Neural cell (in vitro differentiated cells): Measurements from ENCODE around the gene SLC35C1. TPM values are rescaled to one million over a fixed set of nuclear protein-coding genes. Genes with fewer than 3 reads are reported as not detected.

Source experiments
- H2AFZ ChIP-seq: fragments of 200-600, 300-800 bp; sonication (generic), shearing (Covaris generic); 2 replicates; pipeline ENCODE4 v1.6.0; 2014; ENCODE audit warnings: low read depth, mild to moderate bottlenecking, antibody characterized with exemption, low read length, moderate library complexity
- H3F3A ChIP-seq: fragments of 200-600 bp; shearing (Covaris generic); 2 replicates; pipeline ENCODE4 v1.6.1; 2016; ENCODE audit warnings: mild to moderate bottlenecking, moderate library complexity, mixed read lengths, antibody characterized with exemption, low read length; ENCODE audit not compliant: insufficient read depth, poor library complexity, severe bottlenecking
- H3K27ac ChIP-seq: fragments of 200-600, 300-800 bp; sonication (generic), shearing (Covaris generic); 2 replicates; pipeline ENCODE4 v1.5.1; 2014; ENCODE audit warnings: mild to moderate bottlenecking, low read length, moderate library complexity
- H3K27me3 ChIP-seq: fragments of 300-800, 200-600 bp; sonication (generic), shearing (Covaris generic); 2 replicates; pipeline ENCODE4 v1.6.0; 2014; ENCODE audit warnings: mild to moderate bottlenecking, low read depth, low read length, moderate library complexity; ENCODE audit not compliant: insufficient read depth
- H3K36me3 ChIP-seq: fragments of 300-800, 200-600 bp; sonication (generic), shearing (Covaris generic); 2 replicates; pipeline ENCODE4 v1.5.1; 2014; ENCODE audit warnings: mild to moderate bottlenecking, antibody characterized with exemption, low read length, moderate library complexity; ENCODE audit not compliant: insufficient read depth
- H3K4me2 ChIP-seq: fragments of 300-800, 200-600 bp; sonication (generic), shearing (Covaris generic); 2 replicates; pipeline ENCODE4 v1.6.0; 2014; ENCODE audit warnings: mild to moderate bottlenecking, low read length
- H3K4me3 ChIP-seq: fragments of 300-800, 200-600 bp; sonication (generic), shearing (Covaris generic); 2 replicates; pipeline ENCODE4 v1.5.1; 2014; ENCODE audit warnings: mild to moderate bottlenecking, low read length, moderate library complexity
- H3K79me2 ChIP-seq: fragments of 200-600 bp; shearing (Covaris generic); replicated peaks from 2 replicates; pipeline ENCODE4 v1.6.0; 2014; ENCODE audit warnings: mild to moderate bottlenecking, low read length, moderate library complexity; ENCODE audit not compliant: insufficient read depth
- H3K9ac ChIP-seq: fragments of 300-800, 200-600 bp; sonication (generic), shearing (Covaris generic); 2 replicates; pipeline ENCODE4 v1.6.1; 2016; ENCODE audit warnings: mild to moderate bottlenecking, low read length, mixed read lengths
- H3K9me2 ChIP-seq: fragments of 200-600 bp; shearing (Covaris generic); 2 replicates; pipeline ENCODE4 v1.6.1; 2016; ENCODE audit warnings: mild to moderate bottlenecking, low read length, mixed read lengths; ENCODE audit not compliant: insufficient read depth
- H3K9me3 ChIP-seq: fragments of 200-600, 300-800 bp; sonication (generic), shearing (Covaris generic); 2 replicates; pipeline ENCODE4 v1.6.1; 2016; ENCODE audit warnings: mild to moderate bottlenecking, mixed run types, low read length, moderate library complexity, mixed read lengths
- H4K20me1 ChIP-seq: fragments of 200-600 bp; shearing (Covaris generic); 2 replicates; pipeline ENCODE4 v1.6.1; 2016; ENCODE audit warnings: mild to moderate bottlenecking, mixed run types; ENCODE audit not compliant: insufficient read depth
- EP300 ChIP-seq: fragments of 450-650 bp; conservative IDR thresholded peaks from 2 replicates; pipeline ENCODE4 v1.6.1; 2014; ENCODE audit warnings: antibody characterized with exemption, mild to moderate bottlenecking, moderate library complexity; ENCODE audit not compliant: poor library complexity, severe bottlenecking
- EZH2 ChIP-seq: fragments of 200-600, 300-800 bp; shearing (Covaris generic), sonication (generic); IDR thresholded peaks from 2 replicates; pipeline ENCODE4 v1.6.1; 2014; ENCODE audit warnings: antibody characterized with exemption, low read length, borderline replicate concordance, mild to moderate bottlenecking; ENCODE audit not compliant: insufficient read depth, poor library complexity, severe bottlenecking
- MXI1 ChIP-seq: fragments of 450-650 bp; conservative IDR thresholded peaks from 2 replicates; pipeline ENCODE4 v1.6.1; 2014; ENCODE audit warnings: antibody characterized with exemption, mild to moderate bottlenecking; ENCODE audit not compliant: poor library complexity, severe bottlenecking
- POLR2AphosphoS5 ChIP-seq: IDR thresholded peaks from 2 replicates; pipeline ENCODE4 v1.6.1; 2012
- RAD21 ChIP-seq: fragments of 450-650 bp; conservative IDR thresholded peaks from 2 replicates; pipeline ENCODE4 v1.6.1; 2014; ENCODE audit warnings: antibody characterized with exemption, mild to moderate bottlenecking, moderate library complexity
- REST ChIP-seq: IDR thresholded peaks from 2 replicates; pipeline ENCODE4 v1.6.1; 2012; ENCODE audit warnings: borderline replicate concordance
- SMC3 ChIP-seq: fragments of 450-650 bp; conservative IDR thresholded peaks from 2 replicates; pipeline ENCODE4 v1.6.1; 2014; ENCODE audit warnings: antibody characterized with exemption, mild to moderate bottlenecking, moderate library complexity; ENCODE audit not compliant: poor library complexity
- TAF1 ChIP-seq: IDR thresholded peaks from 2 replicates; pipeline ENCODE4 v1.6.1; 2012; ENCODE audit warnings: low read depth
- polyA plus RNA-seq: library from polyadenylated mRNA; depleted of rRNA; stranded (reverse); fragments of >200 nt; gene quantifications from 2 replicates; pipeline ENCODE4 v1.2.3, GENCODE V29; 2014
- TF ChIP-seq, protein P1 (sequence below): fragments of 450-650 bp; IDR thresholded peaks from 2 replicates; pipeline ENCODE4 v1.5.1; 2014; ENCODE audit warnings: antibody characterized with exemption, mild to moderate bottlenecking, moderate library complexity; ENCODE audit not compliant: poor library complexity, severe bottlenecking

Gene SLC35C1
- polyA plus RNA-seq, 1 donor from 2014 or later: 2.3 TPM

- no peaks in the 10 kb centered on the region for H3K27me3 ChIP-seq
- H3K36me3 ChIP-seq: no peaks in the 10 kb centered on the region
- peaks cover 38% of the 10 kb centered on the region for H3K79me2 ChIP-seq
- no peak overlapping the region for H3K4me3 ChIP-seq
- H3K9me2 ChIP-seq: no peaks in the 10 kb centered on the region
- no peak overlapping the region for H3K4me2 ChIP-seq
- no peak overlapping the region for H3K27ac ChIP-seq
- peaks cover 3% of the 10 kb centered on the region for H3F3A ChIP-seq
- no peak overlapping the region for H3K9ac ChIP-seq
- no peak overlapping the region for H2AFZ ChIP-seq
- H3K9me3 ChIP-seq: no peaks in the 10 kb centered on the region
- H4K20me1 ChIP-seq: no peaks in the 10 kb centered on the region
- no peak for TF ChIP-seq MXI1
- TF ChIP-seq EP300: no peak
- TF ChIP-seq REST: no peak
- no peak for TF ChIP-seq EZH2
These were observed 48.6 kb downstream of the SLC35C1 start for GRCh38 chr11:45853332-45854219.

DNA sequence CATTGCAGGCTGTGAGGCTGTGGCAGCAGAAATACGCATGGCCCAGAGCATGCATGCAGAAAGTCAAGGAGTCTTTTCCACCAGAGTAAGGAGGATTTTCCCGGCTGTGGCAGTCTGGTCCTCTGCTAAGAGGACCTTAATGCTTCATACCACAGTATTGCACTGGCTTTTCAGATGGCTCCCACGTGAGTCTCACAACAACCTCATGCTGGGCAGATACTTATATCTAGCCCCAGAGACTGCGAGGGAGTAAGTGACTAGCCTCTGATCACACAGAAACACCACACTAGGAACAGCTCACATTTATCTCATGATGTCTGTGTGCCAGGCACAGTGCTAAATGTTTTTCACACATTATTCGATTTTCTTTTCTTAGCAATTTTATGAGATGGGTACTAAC, 50.4 kb downstream of the SLC35C1 start:
- no peaks in the 10 kb centered on the region for H3K9me2 ChIP-seq
- no peak overlapping the region for H2AFZ ChIP-seq
- H3K79me2 ChIP-seq: peaks cover 25% of the 10 kb centered on the region
- H4K20me1 ChIP-seq: no peaks in the 10 kb centered on the region
- no peaks in the 10 kb centered on the region for H3K36me3 ChIP-seq
- no peak for TF ChIP-seq TAF1
- no peak for TF ChIP-seq MXI1
- no peak for TF ChIP-seq EP300
- no peak for TF ChIP-seq EZH2
- TF ChIP-seq SMC3: no peak
- no peak for TF ChIP-seq REST
- no peak for TF ChIP-seq RAD21
- TF ChIP-seq, protein P1, sequence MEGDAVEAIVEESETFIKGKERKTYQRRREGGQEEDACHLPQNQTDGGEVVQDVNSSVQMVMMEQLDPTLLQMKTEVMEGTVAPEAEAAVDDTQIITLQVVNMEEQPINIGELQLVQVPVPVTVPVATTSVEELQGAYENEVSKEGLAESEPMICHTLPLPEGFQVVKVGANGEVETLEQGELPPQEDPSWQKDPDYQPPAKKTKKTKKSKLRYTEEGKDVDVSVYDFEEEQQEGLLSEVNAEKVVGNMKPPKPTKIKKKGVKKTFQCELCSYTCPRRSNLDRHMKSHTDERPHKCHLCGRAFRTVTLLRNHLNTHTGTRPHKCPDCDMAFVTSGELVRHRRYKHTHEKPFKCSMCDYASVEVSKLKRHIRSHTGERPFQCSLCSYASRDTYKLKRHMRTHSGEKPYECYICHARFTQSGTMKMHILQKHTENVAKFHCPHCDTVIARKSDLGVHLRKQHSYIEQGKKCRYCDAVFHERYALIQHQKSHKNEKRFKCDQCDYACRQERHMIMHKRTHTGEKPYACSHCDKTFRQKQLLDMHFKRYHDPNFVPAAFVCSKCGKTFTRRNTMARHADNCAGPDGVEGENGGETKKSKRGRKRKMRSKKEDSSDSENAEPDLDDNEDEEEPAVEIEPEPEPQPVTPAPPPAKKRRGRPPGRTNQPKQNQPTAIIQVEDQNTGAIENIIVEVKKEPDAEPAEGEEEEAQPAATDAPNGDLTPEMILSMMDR: no peak
- TF ChIP-seq POLR2AphosphoS5: no peak
- H3K27ac ChIP-seq: no peak overlapping the region
- H3K9ac ChIP-seq: no peak overlapping the region
- H3K9me3 ChIP-seq: no peaks in the 10 kb centered on the region
- H3K4me3 ChIP-seq: no peak overlapping the region
- no peak overlapping the region for H3K4me2 ChIP-seq
- no peaks in the 10 kb centered on the region for H3K27me3 ChIP-seq
- peaks cover 8% of the 10 kb centered on the region for H3F3A ChIP-seq
